ENCODE measurements around the gene ADAMTSL1.
A peak's percentile ranks its signal among the peaks of the same experiment; 100 is the strongest.

Gene ADAMTSL1

DNA sequence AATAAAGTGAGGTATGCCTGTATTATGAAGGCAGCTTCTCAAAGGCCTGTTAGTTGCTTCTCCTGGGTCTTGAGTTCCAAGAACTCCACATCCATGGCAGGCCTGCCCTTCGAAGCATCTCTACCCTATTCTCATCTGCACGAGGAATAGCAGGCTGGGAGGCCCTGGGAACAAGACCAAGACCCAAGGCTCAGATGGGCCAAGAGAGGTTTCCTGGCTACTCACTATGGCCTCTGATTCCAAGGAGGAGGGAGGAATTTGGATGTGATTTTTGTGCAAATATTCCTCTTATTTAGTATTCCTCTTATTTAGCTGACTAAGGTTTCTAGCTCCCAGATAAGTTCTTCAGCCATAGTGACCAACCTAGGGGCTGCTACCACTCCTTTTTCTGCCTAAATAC lies 407.8 kb downstream of the ADAMTSL1 start:
- H3K4me3 ChIP-seq (ENCODE audit: low read length): no peak overlapping the region
- TF ChIP-seq, protein P1, sequence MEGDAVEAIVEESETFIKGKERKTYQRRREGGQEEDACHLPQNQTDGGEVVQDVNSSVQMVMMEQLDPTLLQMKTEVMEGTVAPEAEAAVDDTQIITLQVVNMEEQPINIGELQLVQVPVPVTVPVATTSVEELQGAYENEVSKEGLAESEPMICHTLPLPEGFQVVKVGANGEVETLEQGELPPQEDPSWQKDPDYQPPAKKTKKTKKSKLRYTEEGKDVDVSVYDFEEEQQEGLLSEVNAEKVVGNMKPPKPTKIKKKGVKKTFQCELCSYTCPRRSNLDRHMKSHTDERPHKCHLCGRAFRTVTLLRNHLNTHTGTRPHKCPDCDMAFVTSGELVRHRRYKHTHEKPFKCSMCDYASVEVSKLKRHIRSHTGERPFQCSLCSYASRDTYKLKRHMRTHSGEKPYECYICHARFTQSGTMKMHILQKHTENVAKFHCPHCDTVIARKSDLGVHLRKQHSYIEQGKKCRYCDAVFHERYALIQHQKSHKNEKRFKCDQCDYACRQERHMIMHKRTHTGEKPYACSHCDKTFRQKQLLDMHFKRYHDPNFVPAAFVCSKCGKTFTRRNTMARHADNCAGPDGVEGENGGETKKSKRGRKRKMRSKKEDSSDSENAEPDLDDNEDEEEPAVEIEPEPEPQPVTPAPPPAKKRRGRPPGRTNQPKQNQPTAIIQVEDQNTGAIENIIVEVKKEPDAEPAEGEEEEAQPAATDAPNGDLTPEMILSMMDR (IDR thresholded peaks at IDR 0.05; ENCODE audit: insufficient read depth, low read depth, low read length, missing control alignments): no peak
- no peak for DNase-seq (ENCODE audit: low read depth)

DNA sequence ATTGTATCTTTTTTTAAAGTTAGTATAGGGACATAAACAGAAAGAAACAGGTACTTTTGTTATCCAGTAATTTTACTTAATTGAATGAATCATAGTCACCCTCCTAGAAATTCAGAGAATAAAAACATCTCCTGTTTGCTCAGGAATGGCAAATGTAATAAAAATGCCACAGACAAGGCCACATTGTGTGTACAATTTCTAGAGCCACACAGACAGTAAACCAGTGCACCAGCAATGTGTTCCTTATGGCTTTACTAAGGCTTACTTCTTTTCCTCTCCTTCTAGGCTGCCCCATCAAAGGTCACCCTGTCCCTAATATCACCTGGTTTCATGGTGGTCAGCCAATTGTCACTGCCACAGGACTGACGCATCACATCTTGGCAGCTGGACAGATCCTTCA lies 413.6 kb downstream of the ADAMTSL1 start:
- TF ChIP-seq, protein P1 (IDR thresholded peaks at IDR 0.05; ENCODE audit: insufficient read depth, low read depth, low read length, missing control alignments): no peak
- no peak overlapping the region for H3K4me3 ChIP-seq (ENCODE audit: low read length)
- DNase-seq (ENCODE audit: low read depth): no peak

DNA sequence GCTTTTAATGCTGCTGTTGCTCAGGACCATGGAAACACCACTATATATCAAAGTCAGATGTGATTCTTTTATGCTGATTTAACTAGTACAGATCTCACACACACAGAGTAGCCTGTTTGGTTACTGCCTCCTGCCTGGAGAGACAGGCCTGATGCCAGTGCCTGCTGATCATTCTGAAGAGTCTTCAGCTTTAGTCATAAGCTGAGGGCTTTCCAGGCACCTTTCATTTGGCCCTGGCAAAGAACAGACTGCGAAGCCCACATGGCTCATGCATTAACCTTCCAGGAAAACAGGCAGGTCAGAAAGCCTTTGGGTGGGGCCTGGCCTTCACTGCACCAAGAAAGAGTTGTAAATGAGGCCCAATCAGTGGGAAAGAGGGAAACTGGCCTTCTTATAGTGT lies 414.3 kb downstream of the ADAMTSL1 start:
- no peak overlapping the region for H3K4me3 ChIP-seq (ENCODE audit: low read length)
- DNase-seq (ENCODE audit: low read depth): peak; percentile 8
- TF ChIP-seq, protein P1 (IDR thresholded peaks at IDR 0.05; ENCODE audit: insufficient read depth, low read depth, low read length, missing control alignments): no peak

DNA sequence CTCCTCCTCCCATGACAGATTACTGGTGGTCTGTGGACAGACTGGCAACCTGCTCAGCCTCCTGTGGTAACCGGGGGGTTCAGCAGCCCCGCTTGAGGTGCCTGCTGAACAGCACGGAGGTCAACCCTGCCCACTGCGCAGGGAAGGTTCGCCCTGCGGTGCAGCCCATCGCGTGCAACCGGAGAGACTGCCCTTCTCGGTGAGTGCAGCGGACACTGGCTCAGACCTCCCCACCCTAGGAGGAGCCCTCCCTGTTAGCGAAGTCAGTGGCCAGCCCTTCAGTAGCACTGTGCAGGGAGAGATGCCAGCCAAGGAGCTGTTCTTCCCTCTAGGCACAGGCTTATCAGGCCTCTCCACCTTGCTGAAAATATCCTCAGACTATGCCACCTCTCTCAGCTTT lies 415.6 kb downstream of the ADAMTSL1 start:
- TF ChIP-seq, protein P1 (IDR thresholded peaks at IDR 0.05; ENCODE audit: insufficient read depth, low read depth, low read length, missing control alignments): no peak
- DNase-seq (ENCODE audit: low read depth): no peak
- no peak overlapping the region for H3K4me3 ChIP-seq (ENCODE audit: low read length)

DNA sequence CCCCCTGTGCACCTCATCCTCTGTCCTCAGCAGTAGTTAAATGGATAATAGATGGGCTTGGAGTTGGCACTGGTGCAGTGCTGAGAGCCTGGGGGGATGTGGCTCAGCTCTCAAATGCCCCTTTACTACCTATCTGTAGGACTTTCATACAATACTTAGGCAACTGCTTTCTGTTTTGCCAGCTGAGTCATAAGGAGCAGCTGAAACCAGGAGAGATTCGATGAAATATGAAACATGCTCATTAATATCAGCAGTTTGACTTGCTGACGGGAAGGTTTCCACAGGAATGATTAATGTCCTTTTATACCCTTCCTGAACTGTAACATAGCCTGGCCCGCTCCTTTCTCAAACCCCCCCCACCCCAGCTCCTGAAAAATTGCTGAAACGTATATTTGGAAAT lies 416.4 kb downstream of the ADAMTSL1 start:
- peak; percentile 60 for DNase-seq (ENCODE audit: low read depth)

DNA sequence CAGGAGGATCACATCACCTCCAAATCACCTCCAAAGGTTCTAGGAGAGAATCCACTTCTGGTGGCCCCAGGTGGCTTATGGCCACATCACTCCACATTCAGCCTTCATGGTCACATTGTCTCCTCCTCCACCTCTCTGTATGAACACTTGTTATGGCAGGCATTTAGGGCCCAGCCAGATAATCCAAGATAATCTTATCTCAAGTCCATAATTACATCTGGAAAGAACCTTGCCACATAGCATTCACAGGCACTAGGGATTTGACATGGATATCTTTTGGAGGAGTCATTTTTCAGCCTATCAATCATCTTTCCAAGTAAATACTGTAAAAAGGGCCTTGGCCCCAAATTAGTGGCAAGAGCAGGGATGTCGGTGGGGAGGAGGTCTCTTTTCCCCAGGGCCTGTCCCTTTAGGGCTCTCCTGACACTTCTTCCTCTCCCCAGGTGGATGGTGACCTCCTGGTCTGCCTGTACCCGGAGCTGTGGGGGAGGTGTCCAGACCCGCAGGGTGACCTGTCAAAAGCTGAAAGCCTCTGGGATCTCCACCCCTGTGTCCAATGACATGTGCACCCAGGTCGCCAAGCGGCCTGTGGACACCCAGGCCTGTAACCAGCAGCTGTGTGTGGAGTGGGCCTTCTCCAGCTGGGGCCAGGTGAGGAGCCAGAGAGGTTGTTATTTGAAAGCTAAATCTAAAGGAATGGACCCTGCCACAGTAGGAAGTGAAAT lies 418.2 kb downstream of the ADAMTSL1 start:
- TF ChIP-seq, protein P1 (IDR thresholded peaks at IDR 0.05; ENCODE audit: insufficient read depth, low read depth, low read length, missing control alignments): no peak
- DNase-seq (ENCODE audit: low read depth): no peak
- no peak overlapping the region for H3K4me3 ChIP-seq (ENCODE audit: low read length)

More for the DNA sequence above, 416.4 kb downstream of the ADAMTSL1 start:
- H3K4me3 ChIP-seq (ENCODE audit: low read length): no peak overlapping the region
- TF ChIP-seq, protein P1 (IDR thresholded peaks at IDR 0.05; ENCODE audit: insufficient read depth, low read depth, low read length, missing control alignments): no peak

DNA sequence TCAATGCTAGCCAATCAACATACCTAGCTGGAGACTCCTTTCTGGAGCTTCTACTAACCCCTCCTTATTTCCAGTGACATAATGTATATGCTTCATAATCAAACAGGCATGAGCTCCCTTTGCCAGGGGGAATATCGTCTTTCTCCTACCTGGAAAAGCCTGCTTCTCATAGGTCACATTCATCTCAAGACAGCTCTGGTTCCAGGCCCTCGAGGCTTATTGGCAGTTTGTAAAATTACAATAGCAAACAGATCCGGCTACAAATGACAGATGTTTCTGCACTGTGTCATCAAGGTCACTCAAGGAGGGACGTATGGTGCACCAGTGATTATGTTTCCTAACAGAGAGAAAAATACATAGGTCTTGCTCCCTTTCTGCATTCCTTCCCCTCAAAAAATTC lies 419.1 kb downstream of the ADAMTSL1 start:
- peak; percentile 12 for DNase-seq (ENCODE audit: low read depth)
- TF ChIP-seq, protein P1 (IDR thresholded peaks at IDR 0.05; ENCODE audit: insufficient read depth, low read depth, low read length, missing control alignments): no peak
- H3K4me3 ChIP-seq (ENCODE audit: low read length): no peak overlapping the region
